Stimulated activated CD8-positive, alpha-beta memory T cell treated with anti-CD3 and anti-CD28 coated beads, Interleukin-12 subunit alpha, Interleukin-12 subunit beta, amount 100 ng/mL, for 1 hour (primary cell): ENCODE measurements around the gene GSTM3.
"Not testable (repeated sequence)": the region's sequence is repeated elsewhere in the genome, so short reads cannot be mapped to it uniquely, and the experiment has no call there.

Source experiments
- DNase-seq: peaks from one replicate; pipeline ENCODE4 v3.0.0-alpha.2; 2020; ENCODE audit warnings: low read depth

The GSTM3 gene

GRCh38 chr1:109697861-109698260, 43.0 kb downstream of the GSTM3 start:
- not testable (repeated sequence) for DNase-seq

- DNase-seq = no peak
Measured at GRCh38 chr1:109697066-109697465, 43.8 kb downstream of the GSTM3 start.

DNA sequence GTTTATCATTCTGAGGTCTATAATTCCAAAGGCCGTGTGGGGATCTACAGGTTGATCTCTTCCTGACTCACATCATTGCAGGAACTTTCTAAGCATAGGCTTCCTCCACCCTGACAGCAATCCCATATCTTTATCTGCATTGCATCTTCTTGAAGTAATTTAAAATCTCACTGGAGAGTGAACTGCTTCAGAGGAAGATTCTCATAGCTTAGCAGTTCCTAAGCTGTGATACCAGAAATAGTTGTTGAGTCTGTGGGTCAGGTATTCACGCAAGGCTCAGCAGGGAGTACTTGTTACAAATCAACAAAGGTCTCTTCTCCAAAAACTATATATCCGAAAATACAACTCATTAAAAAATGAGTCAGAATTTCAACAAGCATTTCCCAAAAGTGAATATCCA, 45.7 kb downstream of the GSTM3 start:
- DNase-seq = not testable (repeated sequence)

DNA sequence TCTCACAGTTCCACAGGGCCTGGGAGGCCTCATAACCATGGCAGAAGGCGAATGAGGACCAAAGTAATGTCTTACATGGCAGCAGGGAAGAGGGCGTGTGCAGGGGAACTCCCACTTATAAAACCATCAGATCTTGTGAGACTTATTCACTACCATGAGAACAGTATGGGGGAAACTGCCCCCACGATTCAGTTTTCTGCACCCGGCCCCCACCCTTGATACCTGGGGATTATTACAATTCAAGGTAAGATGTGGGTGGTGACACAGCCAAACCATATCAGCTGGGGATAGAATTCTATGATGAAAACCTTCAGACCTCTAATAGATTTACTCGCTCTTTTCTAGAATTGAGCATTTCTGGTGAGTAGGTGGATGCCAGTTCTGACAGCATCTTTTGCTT, 46.4 kb downstream of the GSTM3 start:
- not testable (repeated sequence) for DNase-seq

- DNase-seq = no peak
Measured at GRCh38 chr1:109691759-109692158, 49.1 kb downstream of the GSTM3 start.

DNA sequence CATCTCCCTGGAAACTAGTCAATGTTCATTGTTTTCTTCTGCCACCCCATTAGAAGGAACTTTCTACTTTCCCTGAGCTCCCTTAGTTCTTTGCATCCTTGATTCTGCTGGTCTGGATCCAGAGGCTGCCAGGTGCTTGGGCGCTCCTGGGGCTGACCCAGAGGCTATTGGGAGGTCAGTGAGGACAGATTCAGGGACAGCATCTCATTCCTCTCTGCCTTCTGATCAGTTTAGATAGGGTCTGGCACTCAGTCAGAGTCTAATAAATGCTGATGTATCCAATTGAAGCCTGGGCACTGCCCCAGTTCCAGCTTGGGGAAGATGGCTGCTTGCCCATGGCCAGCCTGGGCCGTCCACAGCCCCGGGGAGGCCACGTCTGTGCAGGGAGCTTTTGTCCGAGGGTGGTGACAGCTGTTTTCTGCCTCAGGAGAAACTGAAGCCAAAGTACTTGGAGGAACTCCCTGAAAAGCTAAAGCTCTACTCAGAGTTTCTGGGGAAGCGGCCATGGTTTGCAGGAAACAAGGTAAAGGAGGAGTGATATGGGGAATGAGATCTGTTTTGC, 50.9 kb downstream of the GSTM3 start:
- no peak for DNase-seq

GRCh38 chr1:109687641-109688499, 53.0 kb downstream of the GSTM3 start, which contains the start of gene GSTM1:
Gene GSTM1 (plus strand): TSS chr1:109687817. CDS start chr1:109687874, 57 bp downstream.
- no peak for DNase-seq

GRCh38 chr1:109687109-109687508, 53.7 kb downstream of the GSTM3 start:
- not testable (repeated sequence) for DNase-seq

DNA sequence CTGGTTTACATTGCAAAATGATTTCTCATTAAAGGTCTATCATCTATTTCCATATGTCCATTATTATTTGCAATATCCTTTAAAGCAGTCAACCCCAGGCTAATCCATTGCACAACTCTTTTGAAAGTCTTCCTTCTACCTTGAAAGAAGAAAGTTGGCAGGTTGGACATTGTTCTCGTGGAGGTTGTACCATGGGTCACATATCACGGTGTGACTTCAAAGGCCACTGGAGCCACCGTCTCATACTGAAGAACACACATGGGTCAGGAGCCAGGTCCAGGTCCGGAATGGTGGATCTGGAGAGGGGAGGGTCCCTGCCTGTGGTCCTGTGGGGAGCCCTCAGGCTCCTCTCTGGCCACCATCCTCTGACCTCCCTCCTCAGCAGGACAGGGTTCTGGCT, 54.9 kb downstream of the GSTM3 start:
- not testable (repeated sequence) for DNase-seq

DNA sequence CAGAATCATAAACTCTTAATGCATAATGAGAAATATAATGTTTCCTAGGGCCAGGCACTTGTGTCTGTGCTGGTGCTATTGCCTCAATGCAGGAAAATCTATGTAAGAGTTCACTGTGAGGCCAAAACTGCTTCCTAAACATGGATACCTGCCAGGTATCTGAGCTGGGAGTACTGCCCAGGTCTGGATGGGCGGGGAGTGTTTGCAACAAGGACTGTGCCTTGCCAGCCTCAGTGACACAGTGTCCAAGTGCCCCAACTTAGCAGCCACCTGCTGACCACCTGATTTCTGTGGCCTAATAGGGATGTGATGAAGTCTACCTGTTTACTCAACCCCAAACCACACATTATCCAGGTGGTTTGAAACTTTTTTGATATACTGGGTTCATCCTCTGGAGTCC, 55.4 kb downstream of the GSTM3 start:
- not testable (repeated sequence) for DNase-seq

GRCh38 chr1:109684777-109685176, 56.1 kb downstream of the GSTM3 start:
- DNase-seq = not testable (repeated sequence)
